Suppressor macrophage treated with lipopolysaccharide for 4 hours (primary cell): ENCODE measurements around the gene MTMR3.
"Not testable (repeated sequence)": the region's sequence is repeated elsewhere in the genome, so short reads cannot be mapped to it uniquely, and the experiment has no call there.

Experiments
- DNase-seq: peaks from one replicate; pipeline ENCODE4 v3.0.0-alpha.2; 2020

The MTMR3 gene

DNA sequence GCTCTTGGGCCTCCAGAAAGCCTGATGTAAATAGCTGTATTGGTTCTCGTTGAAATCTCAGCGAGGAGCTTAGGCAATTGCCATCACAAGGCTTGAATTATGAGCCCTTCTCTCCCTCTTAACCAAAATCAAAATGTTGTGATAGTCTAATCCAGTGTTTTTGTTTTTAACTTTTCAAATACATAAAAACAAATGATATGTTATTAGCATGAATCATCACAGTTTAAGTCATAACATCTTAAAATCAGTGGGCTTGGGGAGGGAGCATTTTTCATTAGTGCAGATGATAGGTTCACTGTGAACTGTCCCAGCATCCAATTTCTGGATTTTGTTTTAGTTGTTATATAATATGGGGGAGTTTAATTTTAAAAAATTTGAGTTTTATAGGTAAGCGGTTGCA is 148.4 kb downstream of the MTMR3 start:
- no peak for DNase-seq

GRCh38 chr22:30031764-30032455 is 148.9 kb downstream of the MTMR3 start:
- peak; percentile 35 for DNase-seq

DNA sequence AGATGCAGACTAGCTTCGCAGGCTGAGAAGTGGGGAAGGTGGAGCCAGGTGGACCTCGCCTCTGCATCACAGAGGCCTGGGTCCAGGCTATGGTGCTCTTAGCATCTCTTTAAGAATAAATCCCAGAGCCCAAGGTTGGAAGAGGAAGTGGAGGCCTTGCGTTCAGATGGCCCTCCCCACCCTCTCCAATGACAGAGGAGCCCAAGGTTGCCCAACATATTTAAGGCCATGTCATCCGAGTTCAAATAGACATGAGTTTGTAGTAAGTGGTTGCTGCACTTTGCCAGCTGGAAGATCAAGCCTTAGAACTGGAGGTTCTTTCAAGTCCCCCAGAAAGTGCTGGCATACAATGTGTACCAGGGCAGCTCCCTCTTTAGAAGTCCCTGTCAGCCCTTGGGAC is 150.2 kb downstream of the MTMR3 start:
- peak; percentile 78 for DNase-seq

- DNase-seq = peak; percentile 25
These were observed 150.9 kb downstream of the MTMR3 start for GRCh38 chr22:30033901-30034300.

DNA sequence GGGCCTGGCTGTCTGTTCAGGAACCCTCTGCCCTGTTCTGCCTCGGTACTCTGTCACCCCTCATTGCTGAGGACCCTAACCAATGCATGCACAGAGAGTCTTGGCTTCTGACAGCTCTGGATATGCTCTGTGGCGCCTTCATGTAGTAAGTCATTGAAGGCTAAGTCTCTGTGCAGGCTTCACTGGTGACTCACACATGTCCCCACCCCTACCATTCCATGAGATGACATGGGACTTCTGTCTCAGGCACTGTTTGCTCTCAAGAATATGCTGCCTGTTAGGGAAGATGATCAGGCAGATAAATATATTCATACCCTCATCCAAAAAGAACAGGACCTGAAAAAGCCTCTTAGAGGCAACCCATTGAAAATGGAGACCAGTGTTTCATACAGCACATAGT is 153.7 kb downstream of the MTMR3 start:
- DNase-seq = no peak

- peak; percentile 10 for DNase-seq
These were observed 155.2 kb downstream of the MTMR3 start for GRCh38 chr22:30038219-30038618.

DNA sequence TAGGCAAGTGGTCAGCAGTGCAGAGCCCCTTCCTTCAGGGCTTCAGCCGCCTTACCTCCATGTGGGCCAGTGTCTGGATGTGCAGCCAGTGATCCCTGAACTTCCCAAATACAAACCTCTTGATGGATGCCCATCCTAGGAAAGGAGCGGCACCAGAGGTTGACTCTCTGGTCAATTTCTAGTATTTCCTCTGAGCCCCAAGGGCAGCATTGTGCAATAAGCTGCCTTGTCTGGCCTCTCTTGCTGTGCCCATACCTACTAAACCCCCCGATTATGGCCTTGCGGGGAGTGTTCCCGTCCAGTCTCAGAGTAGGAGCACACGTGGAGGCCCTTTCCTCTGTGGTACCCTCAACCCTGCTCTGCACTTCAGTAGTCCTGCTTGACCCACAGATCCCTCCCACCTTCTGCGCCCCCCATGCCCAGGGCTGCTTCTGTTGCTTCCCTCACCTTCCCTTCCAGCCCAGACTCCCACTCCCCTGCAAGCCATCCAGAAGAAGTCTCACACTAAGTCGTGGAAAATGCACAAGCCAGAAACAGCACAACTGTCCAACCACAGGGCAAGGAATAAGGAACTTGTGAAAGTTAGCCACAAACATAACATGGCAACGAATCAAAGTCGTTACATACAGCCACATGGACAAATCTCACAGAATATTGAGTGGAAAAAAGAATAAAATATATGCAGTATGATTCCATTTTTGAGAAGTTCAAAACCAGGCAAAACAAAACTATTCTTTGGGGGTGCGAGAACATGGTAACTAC is 157.7 kb downstream of the MTMR3 start:
- peak; percentile 8 for DNase-seq

DNA sequence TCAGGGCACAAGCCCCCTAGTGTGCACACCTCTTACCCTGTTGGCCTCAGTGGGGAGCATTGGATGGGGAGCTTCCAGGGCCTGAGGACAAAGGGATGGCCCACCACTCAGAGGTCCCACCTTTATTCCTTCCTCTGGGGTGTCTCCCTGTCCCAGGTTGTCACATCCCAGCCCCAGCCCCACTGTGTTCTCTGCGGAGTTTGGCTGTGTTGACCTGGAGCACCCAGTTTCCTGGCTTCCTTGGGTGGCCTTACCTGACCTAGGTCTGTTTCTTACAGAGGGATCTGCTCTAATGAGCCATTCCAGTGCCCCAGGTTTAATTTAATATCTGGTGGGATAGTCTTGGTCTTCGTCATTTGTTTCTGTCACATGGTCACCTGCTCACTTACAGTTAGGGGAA is 158.5 kb downstream of the MTMR3 start:
- DNase-seq = no peak

- DNase-seq = no peak
These were observed 158.9 kb downstream of the MTMR3 start for GRCh38 chr22:30041881-30042280.

DNA sequence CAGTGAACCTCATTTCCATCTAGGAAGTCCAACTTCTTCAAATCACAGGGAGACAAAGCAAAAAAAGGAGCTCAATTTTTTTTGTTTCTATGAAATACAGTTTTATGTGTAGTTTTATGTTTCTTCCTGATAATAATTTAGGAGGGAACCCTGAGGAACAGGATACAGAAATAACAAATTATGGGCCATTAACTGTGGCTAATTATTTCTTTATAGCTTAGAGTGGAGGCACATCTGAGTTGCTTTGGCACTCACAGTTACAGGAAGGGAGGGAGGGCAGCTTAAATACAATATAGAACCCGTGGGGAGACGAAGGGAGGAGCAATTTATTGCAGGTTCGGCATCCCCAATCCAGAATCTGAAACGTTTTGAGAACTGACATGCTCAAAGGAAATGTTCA is 160.2 kb downstream of the MTMR3 start:
- DNase-seq = no peak

GRCh38 chr22:30044369-30044768 is 161.4 kb downstream of the MTMR3 start:
- DNase-seq = peak; percentile 40

DNA sequence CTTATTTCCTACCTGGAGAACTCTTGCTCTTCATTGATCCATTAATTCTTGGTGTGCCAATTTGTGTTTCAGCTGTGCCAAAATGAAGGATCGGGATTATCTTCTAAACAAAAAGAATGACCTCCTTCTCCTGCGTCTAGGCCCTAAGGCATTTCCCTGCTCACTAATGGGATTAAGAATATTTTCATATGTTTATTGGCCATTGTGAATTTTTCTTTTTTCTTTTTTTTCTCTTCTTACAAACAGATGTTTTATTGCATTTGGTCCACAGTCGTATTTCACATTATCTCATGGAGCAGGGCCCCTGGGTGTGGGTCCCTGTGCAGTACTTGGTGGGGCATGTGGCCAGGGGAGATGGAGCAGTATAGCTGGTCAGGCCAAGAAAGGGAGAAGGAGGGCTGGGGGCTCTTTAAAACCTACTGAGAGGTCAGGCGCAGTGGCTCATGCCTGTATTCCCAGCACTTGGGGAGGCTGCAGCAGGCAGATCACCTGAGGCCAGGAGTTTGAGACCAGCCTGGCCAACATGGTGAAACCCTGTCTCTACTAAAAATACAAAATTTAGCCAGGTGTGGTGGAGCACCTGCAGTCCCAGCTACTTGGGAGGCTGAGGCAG is 162.0 kb downstream of the MTMR3 start:
- DNase-seq = no peak

- no peak for DNase-seq
These were observed 162.5 kb downstream of the MTMR3 start for GRCh38 chr22:30045494-30045887.

- no peak for DNase-seq
These were observed 163.1 kb downstream of the MTMR3 start for GRCh38 chr22:30045901-30046715.

DNA sequence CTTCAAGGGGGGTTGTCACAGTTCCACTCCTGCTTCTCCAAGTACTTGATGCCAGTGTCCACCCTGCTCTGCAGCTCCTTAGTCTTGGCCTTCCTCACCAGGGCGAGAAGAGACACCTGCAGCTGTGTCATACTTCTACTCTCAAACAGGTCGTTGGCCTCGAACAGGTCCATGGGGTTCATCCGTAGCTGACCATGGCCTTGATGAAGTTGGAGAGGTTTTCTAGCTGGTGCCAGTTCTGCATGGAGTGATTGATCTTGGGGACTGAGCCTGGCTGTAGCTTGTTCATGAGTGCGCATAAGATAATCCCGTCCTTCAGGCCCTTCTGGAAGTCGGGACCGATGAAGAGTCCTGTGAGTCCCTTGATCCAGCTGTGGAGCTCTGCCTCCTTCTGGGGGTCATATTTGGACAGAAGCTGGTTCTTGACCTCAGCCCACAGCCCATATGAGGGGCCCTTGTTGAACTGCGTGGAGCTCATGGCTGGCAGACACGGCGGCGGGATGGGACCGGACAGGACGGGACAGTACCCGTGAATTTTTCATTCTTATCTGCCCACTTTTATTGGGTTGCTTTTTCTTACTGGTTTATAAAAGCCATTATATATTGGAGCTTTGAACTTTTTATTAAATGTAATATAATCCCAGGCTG is 163.9 kb downstream of the MTMR3 start:
- no peak for DNase-seq

- peak; percentile 47 for DNase-seq
These were observed 164.4 kb downstream of the MTMR3 start for GRCh38 chr22:30047364-30047738.

GRCh38 chr22:30048681-30049080 is 165.7 kb downstream of the MTMR3 start:
- DNase-seq = no peak

- DNase-seq = no peak
These were observed 171.2 kb downstream of the MTMR3 start for GRCh38 chr22:30054067-30054763.

DNA sequence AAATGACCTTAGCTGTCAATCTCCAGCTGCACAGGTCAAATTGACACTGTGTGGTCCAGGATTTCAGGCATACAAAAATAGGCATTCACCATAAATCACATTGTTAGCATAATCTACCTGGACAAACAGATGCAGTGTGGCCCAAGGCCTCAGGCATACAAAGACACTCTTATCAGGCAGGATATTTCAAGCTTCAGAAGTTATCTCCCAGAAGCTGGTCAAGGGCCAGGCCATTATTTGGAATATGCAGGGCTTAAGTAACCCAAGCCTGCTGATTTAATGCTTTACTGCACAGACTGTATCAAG is 171.7 kb downstream of the MTMR3 start:
- DNase-seq = no peak

GRCh38 chr22:30056015-30056414 is 173.0 kb downstream of the MTMR3 start:
- no peak for DNase-seq

GRCh38 chr22:30057375-30057774 is 174.4 kb downstream of the MTMR3 start:
- no peak for DNase-seq

- DNase-seq = not testable (repeated sequence)
These were observed 176.5 kb downstream of the MTMR3 start for GRCh38 chr22:30059346-30060020.
